Activated T-helper 9 cell treated with anti-CD3 and anti-CD28 coated beads, Interleukin-2, amount 50 U/mL, for 16 hours (primary cell): ENCODE data around the gene GPAM.
"Not testable (repeated sequence)": the region's sequence is repeated elsewhere in the genome, so short reads cannot be mapped to it uniquely, and the experiment has no call there.

Experiments used
- DNase-seq: peaks from one replicate; pipeline ENCODE4 v3.0.0-alpha.2; 2020; ENCODE audit warnings: low read depth

GPAM gene

GRCh38 chr10:112132435-112132834 lies 51.1 kb downstream of the GPAM start:
- no peak for DNase-seq

DNA sequence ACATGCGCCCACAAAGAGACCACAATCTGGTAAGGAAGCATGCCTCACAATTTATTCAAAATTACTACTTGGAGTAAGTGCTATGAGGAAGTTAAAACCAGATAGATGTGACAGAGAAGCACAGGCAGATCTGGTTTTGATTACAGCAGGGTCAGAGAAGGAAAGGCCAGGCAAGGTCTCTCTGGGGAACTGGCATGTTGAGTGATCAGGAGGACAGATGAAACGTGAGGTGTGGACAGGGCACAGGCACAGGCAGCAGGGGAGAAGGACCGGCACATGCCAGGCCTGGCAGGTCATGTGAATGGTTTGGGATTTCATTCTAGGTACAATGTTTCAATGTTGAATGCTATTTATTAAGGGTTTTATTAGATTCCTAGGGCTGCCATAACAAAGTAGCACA lies 51.6 kb downstream of the GPAM start:
- DNase-seq: no peak

DNA sequence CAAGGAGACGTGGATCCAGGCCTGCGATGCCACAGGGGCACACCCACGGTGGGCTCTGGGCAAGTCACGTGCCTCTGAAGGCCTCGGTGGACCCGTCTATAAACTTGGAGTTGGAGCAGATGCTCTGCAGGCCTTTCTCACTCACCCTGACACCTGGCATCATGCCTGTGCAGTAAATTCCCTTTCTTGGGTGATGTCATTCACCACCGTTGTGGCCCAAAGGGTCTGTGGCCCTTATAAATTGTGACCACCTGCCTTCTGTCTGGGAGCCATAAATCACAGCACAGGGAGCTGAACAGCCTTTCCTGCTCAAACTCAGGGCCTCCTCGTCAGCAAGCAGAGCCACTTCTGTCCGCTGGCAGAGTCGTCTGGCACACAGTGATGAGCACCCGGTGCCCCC lies 52.2 kb downstream of the GPAM start:
- DNase-seq: no peak

DNA sequence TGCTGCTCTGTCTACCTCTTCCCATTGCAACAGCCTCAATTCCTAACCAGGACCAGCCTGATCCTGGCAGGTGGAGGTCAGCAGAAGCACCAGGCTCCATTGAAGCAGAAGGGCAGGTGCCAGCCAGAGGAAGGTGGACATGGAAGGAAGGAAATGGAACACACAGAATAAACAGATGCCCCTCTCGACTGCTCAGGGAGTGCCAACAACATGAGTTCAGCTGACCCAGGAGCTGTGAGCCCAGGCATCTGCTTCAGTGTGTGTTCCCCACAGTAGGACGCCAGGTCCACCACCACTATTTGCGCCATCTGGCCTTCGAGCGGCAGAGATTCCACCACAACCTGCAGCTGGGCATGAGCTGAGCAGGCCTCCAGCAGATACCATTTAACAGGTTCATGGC lies 56.7 kb downstream of the GPAM start:
- DNase-seq: no peak

DNA sequence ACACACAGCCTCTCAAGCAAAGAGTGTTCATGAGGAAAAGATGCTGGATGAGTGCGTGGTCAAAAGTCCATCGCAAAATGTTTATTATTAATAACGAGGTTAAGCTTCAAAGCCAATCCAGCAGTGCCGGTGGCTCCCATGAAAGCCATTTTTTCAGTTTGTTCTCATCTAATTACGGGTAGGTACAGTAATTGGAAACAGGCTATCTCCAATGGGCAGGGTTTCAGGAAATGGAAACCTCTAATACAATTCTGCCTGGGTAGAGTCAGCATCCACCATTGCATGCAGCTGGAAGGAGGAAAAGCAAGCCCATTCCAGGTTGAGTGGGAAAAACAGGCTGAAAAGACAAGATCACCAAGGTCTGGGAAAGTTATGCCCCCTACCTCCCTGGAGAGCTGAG lies 57.4 kb downstream of the GPAM start:
- DNase-seq: no peak

DNA sequence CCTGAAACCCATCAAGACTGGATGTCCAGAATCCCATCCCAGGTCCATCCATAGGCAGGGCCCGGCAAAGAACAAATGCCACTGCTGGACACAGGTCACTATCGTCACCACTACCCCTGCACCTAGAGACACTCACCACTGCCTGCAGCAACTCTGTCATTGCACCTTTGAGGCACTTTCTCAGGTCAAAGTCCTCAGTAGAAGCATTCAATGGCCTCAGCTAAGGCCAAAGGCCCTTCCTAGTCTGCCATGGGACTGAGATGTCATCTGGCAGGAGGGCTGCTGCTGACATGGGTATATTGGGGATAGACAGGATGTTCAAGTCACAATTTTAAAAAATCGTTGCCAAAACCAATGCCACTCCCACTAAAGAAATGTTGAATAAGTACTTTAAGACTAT lies 58.7 kb downstream of the GPAM start:
- DNase-seq: no peak

- DNase-seq: no peak
Observed at GRCh38 chr10:112122827-112123226, 60.7 kb downstream of the GPAM start.

DNA sequence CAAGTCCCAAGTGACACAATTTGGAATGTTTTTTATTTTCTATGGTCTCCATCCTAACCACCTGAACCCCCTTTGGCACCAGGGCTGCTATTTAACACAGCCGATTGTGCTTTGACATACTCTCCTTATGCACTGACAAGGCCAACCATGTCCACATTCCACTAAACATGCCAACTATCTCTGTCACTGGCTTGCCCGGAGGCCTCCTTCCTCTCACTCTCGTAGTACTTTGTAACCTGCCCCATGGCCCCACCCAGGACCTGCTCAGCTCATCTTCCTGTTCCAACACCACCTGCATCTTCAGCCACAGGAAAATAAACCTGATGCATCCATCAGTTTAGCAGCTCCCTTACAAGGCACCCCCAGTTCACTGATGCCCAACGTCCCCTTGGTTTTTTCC lies 63.1 kb downstream of the GPAM start:
- no peak for DNase-seq

DNA sequence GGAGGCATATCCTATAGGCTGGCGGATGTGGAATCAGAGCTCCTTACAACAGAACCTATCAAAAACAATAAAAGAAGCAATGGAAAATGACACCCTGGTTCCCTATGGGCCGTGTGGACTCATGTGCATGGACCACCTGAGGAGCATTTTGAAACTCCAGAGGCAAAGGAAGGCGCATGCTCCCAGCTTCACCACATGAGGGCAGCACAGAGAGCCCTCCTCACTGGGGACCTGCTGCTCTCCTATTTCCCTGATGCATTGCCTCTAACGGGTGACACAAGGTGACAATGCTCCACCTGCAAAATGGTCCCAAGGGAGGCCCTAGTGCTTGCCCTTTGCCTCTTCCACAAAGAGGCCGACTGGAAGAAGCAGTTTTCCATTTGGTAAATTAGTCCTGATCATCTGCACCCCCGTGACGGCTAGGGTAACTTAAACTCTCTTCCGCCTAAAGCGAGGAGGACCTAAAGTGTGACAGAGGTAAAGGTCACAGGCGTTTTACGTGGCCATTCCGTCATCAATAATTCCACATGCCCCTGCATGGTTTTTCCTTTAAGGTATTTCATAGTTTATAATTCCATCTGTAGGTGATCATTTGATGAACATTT lies 67.7 kb downstream of the GPAM start:
- no peak for DNase-seq

DNA sequence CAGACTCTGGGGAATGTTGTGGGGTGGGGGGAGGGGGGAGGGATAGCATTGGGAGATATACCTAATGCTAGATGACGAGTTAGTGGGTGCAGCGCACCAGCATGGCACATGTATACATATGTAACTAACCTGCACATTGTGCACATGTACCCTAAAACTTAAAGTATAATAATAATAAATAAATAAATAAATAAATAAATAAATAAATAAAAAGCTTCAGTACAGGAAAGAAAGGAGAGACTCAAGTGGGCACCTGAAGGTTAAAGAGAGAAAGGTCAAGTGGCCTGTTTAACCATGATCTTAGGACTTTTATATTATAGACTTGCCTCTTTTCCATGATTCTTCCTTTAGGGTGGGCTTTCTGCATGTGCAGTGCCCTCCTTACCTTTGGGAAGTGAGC lies 73.8 kb downstream of the GPAM start:
- DNase-seq: not testable (repeated sequence)
